Measurements from ENCODE around the gene IFI30.

The IFI30 gene

DNA sequence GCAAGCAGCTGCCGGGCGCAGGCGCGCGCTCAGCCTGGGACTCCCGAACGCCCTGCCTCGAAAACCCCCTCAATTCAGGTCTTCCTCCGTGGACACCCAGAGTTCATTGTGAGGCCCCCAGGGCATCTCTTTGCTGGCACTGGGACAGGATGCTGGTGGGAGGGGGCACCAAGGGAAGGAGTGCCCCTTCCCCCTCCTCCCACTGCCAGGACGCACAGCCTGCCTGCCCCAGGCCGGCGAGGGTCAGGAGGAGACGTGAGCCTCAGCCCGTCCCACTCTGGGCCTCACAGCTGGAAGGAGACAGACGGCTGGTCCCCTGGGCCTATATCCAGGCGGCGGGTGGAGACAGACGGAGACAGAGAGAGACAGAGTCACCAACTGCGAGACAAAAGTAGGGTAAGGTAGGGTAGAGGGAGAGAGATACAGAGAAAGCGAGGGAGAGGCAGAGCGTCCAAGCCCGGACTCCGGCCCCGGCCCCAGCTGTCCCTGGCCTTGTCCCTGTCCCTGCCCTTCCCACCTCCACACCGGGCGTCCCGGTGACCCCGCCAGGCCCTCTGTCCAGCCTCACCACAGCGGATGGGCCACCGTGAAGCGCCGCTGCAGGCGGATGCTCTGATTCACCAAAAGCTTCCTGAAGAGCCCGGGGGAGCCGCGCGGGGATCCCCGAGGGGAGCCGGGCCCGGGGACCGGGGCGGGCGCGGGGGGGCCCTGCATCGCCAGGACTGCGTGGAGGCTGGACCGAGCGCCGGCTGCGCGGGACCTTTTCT is 52.3 kb downstream of the IFI30 start, which contains the start of gene PDE4C:
Gene PDE4C (minus strand): TSS at position 737 of the 767 bp plus-strand sequence. CDS start 23 bp downstream, at position 714.
- DNase-seq (ENCODE audit: low read depth): no peak

DNA sequence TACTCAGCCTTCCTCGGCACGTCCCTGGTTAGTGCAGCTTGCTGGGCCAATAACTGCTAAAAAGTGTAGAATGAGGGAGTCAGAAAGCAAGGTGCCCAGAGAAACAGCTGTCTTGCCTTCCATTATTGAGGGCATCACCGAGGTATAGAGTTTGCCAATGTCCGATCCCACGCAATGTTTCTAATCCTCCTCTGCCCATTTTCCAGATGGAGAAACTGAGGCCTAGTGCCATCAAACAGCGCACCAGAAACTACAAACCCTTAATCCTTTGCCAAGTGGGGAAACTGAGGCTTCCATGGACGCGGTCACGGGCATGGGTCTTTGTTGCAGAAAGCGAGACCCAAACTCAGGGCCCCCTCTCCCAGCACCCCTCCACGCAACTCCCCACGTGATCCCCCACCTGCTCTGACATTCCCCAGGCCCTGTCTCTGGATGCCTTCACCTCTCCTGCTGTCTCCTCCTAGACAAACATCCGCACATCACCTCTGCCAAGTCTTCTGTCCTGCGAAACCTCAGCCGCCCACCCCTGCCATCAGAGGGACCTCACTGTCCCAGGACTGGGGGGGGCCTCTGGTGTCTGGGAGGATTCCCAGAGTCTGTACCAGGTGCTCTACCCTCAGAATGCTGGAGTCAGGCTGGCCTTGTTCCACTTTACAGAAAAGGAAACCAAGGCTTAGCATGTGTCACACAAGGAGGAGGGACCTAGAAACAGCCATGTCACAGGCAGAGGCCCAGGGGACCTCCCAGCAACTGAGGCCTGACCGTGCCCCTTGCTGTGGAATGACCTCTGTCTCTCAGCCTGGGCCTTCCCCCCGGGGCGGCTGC is 53.6 kb downstream of the IFI30 start:
- no peak for DNase-seq (ENCODE audit: low read depth)

Data from activated T-cell treated with anti-CD3 and anti-CD28 coated beads for 48 hours (primary cell).